ENCODE results near the gene D2HGDH.

Gene D2HGDH

GRCh38 chr2:241708879-241709278 is 25.6 kb upstream of the D2HGDH start:
- Histone ChIP-seq H3K27ac (ENCODE audit: low read length) (no peak overlapping the region), H4K20me1 (ENCODE audit: insufficient read depth, low read length) (no peaks in the 10 kb centered on the region), H3K36me3 (replicated peaks; ENCODE audit: insufficient read depth, low read length) (no peaks in the 10 kb centered on the region), H3K27me3 (replicated peaks; ENCODE audit: insufficient read depth, low read length) (no peaks in the 10 kb centered on the region), H3K4me2 (ENCODE audit: low read depth, low read length) (no peak overlapping the region), H3K79me2 (ENCODE audit: low read length) (peaks cover 13% of the 10 kb centered on the region), H3K4me1 (ENCODE audit: low read length) (no peaks in the 10 kb centered on the region), H3K9me2 (replicated peaks; ENCODE audit: insufficient read depth, low read length) (no peaks in the 10 kb centered on the region), H3K9me3 (replicated peaks; ENCODE audit: insufficient read depth, low read length) (no peaks in the 10 kb centered on the region), H3K4me3 (ENCODE audit: low read length) (no peak overlapping the region), H3F3A (ENCODE audit: insufficient read depth, low read length) (no peaks in the 10 kb centered on the region), H2AFZ (ENCODE audit: low read length) (no peak overlapping the region), H3K9ac (ENCODE audit: low read length) (no peak overlapping the region)
- no peak for TF ChIP-seq CTCF (IDR thresholded peaks at IDR 0.05; ENCODE audit: low read length)
- no peak for TF ChIP-seq EZH2 (optimal IDR thresholded peaks at IDR 0.05; ENCODE audit: low read depth, low read length)
- TF ChIP-seq EZH2phosphoT487 (IDR thresholded peaks at IDR 0.05; ENCODE audit: low read length) = no peak
- no peak for DNase-seq

DNA sequence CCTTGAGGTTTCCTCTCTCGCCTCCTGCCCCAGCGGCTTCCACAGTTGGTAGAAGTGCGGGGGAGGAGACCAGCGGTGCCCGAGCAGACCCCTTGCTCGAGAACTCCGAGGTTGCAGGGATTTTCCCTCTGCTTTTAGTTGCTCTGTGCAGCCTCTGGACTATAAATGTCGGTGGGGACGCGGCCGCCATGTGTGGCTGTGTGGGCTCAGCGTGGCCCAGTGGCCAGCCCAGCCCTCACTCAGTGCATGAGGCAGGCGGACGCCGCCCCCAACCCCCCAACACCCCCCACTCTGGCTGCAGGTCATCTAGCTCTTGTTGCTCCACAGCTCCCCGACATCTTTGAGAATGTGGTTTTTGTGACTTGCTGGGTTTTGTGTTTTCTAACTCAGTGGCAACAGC is 15.3 kb upstream of the D2HGDH start:
- no peak for DNase-seq
- Histone ChIP-seq H3K4me2 (ENCODE audit: low read depth, low read length) (no peak overlapping the region), H3K79me2 (ENCODE audit: low read length) (no peaks in the 10 kb centered on the region), H3K9ac (ENCODE audit: low read length) (no peak overlapping the region), H2AFZ (ENCODE audit: low read length) (no peak overlapping the region), H4K20me1 (ENCODE audit: insufficient read depth, low read length) (no peaks in the 10 kb centered on the region), H3K9me2 (replicated peaks; ENCODE audit: insufficient read depth, low read length) (no peaks in the 10 kb centered on the region), H3F3A (ENCODE audit: insufficient read depth, low read length) (no peaks in the 10 kb centered on the region), H3K27ac (ENCODE audit: low read length) (no peak overlapping the region), H3K4me3 (ENCODE audit: low read length) (no peak overlapping the region), H3K4me1 (ENCODE audit: low read length) (no peaks in the 10 kb centered on the region), H3K36me3 (replicated peaks; ENCODE audit: insufficient read depth, low read length) (no peaks in the 10 kb centered on the region), H3K27me3 (replicated peaks; ENCODE audit: insufficient read depth, low read length) (no peaks in the 10 kb centered on the region), H3K9me3 (replicated peaks; ENCODE audit: insufficient read depth, low read length) (no peaks in the 10 kb centered on the region)
- no peak for TF ChIP-seq EZH2phosphoT487 (IDR thresholded peaks at IDR 0.05; ENCODE audit: low read length)
- TF ChIP-seq CTCF (IDR thresholded peaks at IDR 0.05; ENCODE audit: low read length) = no peak
- TF ChIP-seq EZH2 (optimal IDR thresholded peaks at IDR 0.05; ENCODE audit: low read depth, low read length) = no peak

DNA sequence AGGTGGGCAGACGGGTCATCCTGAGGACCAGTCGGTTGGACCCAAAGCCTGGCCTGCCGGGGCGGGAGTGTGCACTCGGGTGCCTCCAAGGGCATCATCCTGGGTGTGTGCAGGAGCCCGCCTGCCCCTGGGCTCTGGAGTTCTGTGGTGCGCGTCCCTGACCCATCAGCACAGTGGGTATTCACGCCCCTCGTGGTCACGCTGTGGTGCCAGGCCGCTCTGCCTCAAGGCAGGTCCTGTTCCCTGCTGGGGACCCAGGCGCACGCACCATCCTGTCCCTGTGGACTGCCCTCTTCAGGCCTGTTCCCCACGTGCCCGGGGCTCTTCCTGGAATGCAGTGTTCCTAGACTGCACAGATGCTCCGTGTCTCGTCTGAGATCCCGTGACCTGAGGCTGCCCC is 14.3 kb upstream of the D2HGDH start:
- no peaks in the 10 kb centered on the region for H3K9me3 ChIP-seq (replicated peaks; ENCODE audit: insufficient read depth, low read length)
- no peaks in the 10 kb centered on the region for H3K4me1 ChIP-seq (ENCODE audit: low read length)
- no peak overlapping the region for H3K27ac ChIP-seq (ENCODE audit: low read length)
- no peaks in the 10 kb centered on the region for H4K20me1 ChIP-seq (ENCODE audit: insufficient read depth, low read length)
- no peaks in the 10 kb centered on the region for H3F3A ChIP-seq (ENCODE audit: insufficient read depth, low read length)
- DNase-seq = no peak
- no peak overlapping the region for H3K4me2 ChIP-seq (ENCODE audit: low read depth, low read length)
- no peak overlapping the region for H3K4me3 ChIP-seq (ENCODE audit: low read length)
- H3K9ac ChIP-seq (ENCODE audit: low read length) = no peak overlapping the region
- H3K27me3 ChIP-seq (replicated peaks; ENCODE audit: insufficient read depth, low read length) = no peaks in the 10 kb centered on the region
- H3K79me2 ChIP-seq (ENCODE audit: low read length) = no peaks in the 10 kb centered on the region
- H3K36me3 ChIP-seq (replicated peaks; ENCODE audit: insufficient read depth, low read length) = no peaks in the 10 kb centered on the region
- H3K9me2 ChIP-seq (replicated peaks; ENCODE audit: insufficient read depth, low read length) = no peaks in the 10 kb centered on the region
- H2AFZ ChIP-seq (ENCODE audit: low read length) = no peak overlapping the region
- no peak for TF ChIP-seq EZH2 (optimal IDR thresholded peaks at IDR 0.05; ENCODE audit: low read depth, low read length)
- TF ChIP-seq CTCF (IDR thresholded peaks at IDR 0.05; ENCODE audit: low read length) = no peak
- no peak for TF ChIP-seq EZH2phosphoT487 (IDR thresholded peaks at IDR 0.05; ENCODE audit: low read length)
